HG03457 (cell line): ENCODE measurements around the gene C22orf31.

Source experiments
- ATAC-seq: cut with Tn5 transposase; IDR thresholded peaks from one replicate; pipeline ENCODE4 v1.9.1; 2021; ENCODE audit warnings: moderate number of reproducible peaks; ENCODE audit not compliant: unreplicated experiment

Gene C22orf31

DNA sequence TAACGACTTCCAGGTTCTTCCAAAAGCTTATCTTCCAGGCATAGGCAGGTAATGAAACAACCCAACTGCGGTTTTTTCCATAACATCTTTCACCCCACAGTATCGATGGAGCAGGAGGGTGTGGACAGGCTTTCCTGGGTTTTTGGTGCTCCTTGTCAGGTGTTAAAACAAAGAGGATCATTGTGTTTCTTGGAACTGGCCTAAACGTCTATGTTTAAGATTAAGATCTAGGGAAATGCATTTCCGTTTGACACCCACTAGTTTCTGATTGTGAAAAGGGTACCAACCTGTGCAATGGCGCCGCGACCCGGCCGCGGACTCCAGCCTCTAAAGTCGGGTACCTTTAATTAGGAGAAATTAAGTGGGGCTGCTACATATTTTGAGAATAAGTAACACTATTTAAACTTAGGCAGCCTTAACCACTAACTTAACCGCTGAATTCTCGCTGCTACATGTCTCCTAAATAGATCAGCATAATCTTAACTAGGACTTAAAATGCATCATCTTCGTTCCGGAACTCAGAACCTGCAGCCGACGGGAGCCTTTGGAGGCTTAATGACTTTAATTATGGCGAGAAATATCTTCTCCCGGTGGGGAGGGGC, 31.5 kb downstream of the C22orf31 start:
- ATAC-seq, result no peak

- ATAC-seq, result no peak
Observed at GRCh38 chr22:29029202-29030000, 32.2 kb downstream of the C22orf31 start.

DNA sequence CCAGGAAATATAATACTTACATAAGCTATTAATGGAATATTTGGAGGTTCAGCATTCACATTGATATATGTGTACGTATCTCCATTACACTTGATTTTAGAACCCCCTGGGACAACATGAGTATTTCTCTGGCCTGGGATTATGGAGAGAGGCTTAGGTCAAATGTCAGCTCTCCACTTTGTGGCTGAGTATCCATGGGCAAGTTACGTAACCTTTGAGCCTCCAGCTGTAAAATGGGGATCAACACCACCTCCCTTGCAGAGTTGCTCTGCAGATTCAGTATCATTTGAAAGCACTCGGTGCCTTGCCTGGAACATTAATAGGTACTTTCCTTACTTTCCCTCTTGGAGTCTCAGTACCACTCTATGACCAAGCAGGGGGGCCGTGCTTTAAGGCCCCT, 33.2 kb downstream of the C22orf31 start:
- ATAC-seq, result no peak

GRCh38 chr22:29026579-29026978, 35.1 kb downstream of the C22orf31 start:
- no peak for ATAC-seq

DNA sequence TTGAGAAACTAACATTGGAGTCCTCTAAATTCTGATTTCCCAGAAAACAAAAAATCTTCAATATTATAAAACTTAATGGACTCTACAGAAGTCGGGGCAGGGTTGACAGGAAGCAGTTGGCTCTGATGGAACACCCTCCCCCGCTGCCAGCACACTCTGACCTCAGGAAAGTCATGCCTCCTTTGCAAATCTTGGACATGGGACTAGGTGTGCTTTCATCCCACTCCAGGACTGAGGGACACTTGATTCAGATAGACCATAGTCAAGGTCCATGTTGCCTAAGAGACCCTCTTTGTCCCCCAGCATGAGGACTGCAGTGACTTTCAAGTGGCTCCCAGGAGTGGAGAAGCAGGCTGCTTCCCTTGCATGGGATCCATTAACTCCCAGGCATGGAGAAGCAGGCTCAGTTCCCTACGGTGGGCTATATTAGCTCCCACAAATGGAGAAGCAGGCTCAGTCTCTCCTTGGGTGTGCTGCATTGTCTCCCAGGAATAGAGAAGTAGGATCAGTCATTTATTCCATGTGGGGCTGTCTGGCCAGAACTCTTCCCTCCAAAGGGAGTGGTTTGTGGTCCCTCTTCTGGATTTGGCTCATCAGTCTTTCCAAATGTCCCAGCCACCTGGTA, 38.3 kb downstream of the C22orf31 start:
- no peak for ATAC-seq

DNA sequence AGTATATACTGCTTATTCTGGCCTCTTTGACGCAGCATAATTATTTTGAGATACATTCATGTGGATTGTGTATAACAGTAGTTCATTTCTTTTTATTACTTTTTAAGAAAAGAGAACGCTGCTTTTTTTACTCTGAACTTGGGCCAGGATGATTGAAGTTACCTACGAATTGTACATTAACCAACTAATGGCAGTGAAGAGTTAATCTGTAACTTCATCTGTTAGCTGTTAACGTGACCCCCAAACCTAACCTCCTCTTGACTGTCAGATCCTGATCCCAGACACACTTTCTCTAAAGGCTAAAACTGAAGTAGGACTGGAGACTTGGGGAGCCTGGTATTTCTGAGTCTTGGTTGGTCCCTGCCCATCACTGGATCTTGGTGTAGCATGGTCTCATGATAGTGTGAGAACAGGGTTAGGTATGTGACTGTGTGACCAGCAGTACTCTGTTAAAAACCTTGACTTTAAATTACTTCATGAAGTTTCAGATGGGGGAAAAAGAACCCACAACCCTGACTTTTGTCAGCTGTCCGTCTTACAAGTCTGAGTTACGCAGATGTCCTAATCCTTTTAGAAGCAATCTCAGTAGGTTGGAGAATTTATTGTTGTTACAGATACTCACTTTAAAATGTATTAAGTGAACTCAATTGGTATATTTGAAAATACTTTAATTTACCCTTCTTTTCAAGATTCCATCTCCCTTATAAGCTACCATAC, 39.4 kb downstream of the C22orf31 start:
- no peak for ATAC-seq

GRCh38 chr22:29018293-29019189, 43.1 kb downstream of the C22orf31 start:
- no peak for ATAC-seq

DNA sequence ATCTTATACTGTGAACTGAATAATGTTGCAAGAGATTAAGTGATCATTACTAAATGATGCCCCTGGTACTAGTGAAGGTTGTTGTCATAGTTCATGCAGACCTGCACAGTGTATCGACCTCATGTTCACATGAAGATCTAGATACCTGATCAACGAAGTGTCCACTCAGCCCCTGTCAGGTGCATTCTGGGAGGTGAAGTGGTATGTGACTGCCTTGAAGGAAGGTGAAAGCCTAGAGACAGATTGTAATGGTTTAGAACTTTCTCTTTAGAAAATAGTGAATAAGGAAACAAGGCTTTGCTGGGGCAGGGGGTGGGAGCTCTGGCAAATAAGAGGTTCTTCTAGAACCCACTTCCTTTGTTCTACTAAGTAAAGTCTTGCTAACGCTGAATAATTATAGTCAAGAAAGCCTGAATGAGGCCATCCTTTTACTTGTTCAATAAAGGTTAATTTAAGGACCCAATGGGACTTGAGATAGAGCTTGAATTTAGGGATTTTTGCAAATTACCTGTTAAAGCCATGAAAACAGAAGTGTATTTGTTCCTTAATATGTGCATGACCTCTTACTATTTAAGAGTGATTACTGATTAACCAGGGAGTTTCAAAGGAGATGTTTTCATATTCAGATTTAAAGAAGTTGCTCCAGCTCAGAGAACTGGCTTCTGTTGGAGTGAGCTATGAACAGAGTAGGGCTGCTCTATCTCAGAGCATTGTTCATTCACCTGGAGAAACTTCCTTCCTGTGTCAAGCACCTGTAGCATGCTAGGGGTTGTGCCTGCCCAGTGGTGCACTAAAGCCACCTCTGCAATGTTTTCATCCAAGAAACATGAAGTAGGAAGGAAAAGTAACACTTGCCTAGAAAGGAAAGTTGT, 45.3 kb downstream of the C22orf31 start:
- ATAC-seq, result no peak

DNA sequence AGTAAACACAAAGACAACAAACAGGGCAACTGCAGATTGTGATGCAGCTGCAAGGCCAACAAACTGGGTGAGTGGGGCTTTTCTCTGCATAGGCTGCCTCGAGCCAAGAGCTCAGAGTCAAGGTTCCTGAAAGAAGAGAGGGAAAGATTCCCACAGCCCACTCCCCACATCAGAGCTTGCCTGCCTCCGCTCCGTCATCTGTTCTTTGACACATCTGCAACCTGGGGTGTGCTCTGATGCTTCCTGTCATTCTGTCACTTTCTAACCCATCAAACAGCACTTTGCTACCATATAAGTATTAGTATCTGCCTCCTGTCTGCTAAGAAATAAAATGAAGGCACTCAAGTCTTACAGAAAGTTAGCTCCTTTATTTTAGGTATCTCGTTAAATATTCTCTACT, 46.9 kb downstream of the C22orf31 start:
- no peak for ATAC-seq

GRCh38 chr22:29014293-29014692, 47.3 kb downstream of the C22orf31 start:
- ATAC-seq, result no peak

DNA sequence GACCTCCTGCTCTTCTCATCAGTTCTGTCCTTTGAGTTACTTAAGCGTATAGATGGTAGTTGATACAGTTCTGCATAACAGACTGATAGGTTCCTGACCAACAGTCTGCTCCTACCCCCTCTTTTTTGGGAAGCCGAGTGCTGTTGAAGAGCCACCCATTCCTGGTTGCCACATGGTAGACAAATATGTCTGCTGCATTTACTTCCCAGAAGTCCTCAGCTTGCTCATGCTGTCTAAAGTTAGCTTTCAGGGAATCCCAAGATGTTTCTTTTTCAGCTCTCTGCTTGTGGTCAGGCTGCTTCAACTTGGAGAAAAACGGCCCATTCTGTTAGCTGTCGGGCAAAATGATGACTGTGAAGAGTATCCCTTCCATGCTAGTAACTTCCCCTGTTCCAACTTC, 48.7 kb downstream of the C22orf31 start:
- ATAC-seq, result no peak

GRCh38 chr22:29012101-29012433, 49.6 kb downstream of the C22orf31 start:
- ATAC-seq, result no peak

- no peak for ATAC-seq
Observed at GRCh38 chr22:29011240-29012100, 50.2 kb downstream of the C22orf31 start.

GRCh38 chr22:29009148-29009547, 52.5 kb downstream of the C22orf31 start:
- no peak for ATAC-seq
